ENCODE data around the gene ZCCHC24. TPM values are rescaled to one million over a fixed set of nuclear protein-coding genes. Genes with fewer than 3 reads are reported as not detected.

ZCCHC24 gene
- total RNA-seq, 2 experiments from 2014 or later: 0.52 to 0.73 TPM

DNA sequence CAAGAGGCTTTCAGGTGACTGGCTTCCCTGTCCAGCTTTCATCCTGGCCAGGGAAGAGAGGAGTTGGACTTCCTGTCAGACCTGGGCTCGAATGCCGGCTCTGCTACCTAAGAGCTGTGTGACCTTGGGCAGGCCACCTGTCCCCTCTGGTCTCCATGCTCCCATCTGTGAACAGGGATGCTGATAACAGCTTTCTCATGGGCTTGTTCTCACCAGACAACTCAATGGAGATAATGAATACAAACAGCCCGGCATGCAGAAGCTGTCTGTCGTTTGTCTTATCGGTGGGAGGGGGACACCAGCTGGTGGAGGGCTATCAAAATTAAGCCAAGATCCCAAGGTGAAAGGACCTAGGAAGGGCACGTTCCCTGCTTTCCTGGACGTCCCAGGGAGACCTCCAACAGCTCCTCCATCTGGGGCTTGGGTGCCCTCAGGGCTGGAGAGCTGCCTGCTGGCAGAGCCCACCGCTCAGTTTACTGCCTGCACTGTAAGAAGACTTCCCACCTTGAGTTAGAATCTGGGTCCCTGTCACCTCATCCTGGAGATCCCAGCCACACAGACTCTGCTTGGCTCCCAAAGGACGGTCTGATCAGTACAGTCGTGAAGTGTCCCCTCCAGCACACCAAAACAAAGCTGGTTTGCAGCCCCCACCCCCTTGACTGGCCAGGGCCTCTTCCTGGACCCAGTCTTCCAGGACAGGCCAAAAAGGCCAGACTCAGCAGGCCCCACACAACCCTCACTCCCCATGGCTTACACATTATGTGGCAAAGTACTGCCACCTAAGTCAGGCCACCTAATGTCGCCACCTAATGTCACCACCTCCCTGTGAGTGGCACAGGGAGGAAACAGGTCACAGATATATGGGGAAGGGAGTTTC is 57.2 kb downstream of the ZCCHC24 start:
- H3K4me1 Mint-ChIP-seq: no peaks in the 10 kb centered on the region
- ChIA-PET POLR2A (no interaction called here), CTCF (interaction anchor here (1.0 to 1.6 kb wide), 3 partner anchors 12 to 79 kb away, joined by 3 to 5 read pairs (median 5); no protein-coding TSS in a partner anchor)
- no peaks in the 10 kb centered on the region for H3K36me3 Mint-ChIP-seq (ENCODE audit: low read depth)
- H3K4me3 Mint-ChIP-seq: no peak overlapping the region
- DNase-seq: no peak
- H3K9me3 Mint-ChIP-seq: no peaks in the 10 kb centered on the region
- H3K27ac Mint-ChIP-seq: no peak overlapping the region
- H3K27me3 Mint-ChIP-seq: no peaks in the 10 kb centered on the region

DNA sequence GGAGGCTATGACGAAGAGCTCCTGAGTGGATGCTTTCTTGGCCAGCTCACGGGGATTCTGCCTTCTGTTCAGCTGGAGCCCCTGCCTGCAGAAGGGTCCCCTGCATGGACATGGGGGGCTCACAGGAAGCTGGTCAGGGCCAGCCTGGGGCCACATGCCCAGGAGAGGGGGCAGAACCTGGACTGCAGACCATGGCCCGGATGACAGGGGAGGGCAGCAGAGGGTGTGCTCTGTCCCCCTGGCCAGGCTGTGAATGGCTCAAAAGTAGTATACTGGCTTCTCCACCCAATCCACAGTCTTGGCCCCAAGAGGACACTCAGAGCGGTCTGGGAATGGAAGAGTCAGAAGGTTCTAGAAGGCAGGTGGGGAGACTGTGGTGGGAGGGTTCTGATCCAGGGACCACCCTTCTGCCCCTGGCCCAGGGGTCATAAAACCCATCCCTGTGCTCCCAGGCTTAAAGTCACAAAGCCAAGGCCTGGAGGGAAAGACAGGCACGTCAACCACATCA is 57.9 kb downstream of the ZCCHC24 start:
- POLR2A ChIA-PET: no interaction called here
- Mint-ChIP-seq H3K4me1 (no peaks in the 10 kb centered on the region), H3K9me3 (no peaks in the 10 kb centered on the region)

GRCh38 chr10:79386637-79387465 is 58.6 kb downstream of the ZCCHC24 start:
- no peak overlapping the region for H3K4me3 Mint-ChIP-seq
- no peaks in the 10 kb centered on the region for H3K9me3 Mint-ChIP-seq

More for the DNA sequence above, 57.9 kb downstream of the ZCCHC24 start:
- no peak for DNase-seq
- no peaks in the 10 kb centered on the region for H3K27me3 Mint-ChIP-seq
- CTCF ChIA-PET: interaction anchor here (0.9 to 1.6 kb wide), 4 partner anchors 12 to 80 kb away, joined by 3 to 5 read pairs (median 4); no protein-coding TSS in a partner anchor
- H3K36me3 Mint-ChIP-seq (ENCODE audit: low read depth): no peaks in the 10 kb centered on the region
- H3K27ac Mint-ChIP-seq: no peak overlapping the region
- no peak overlapping the region for H3K4me3 Mint-ChIP-seq

GRCh38 chr10:79385804-79386531 is 59.5 kb downstream of the ZCCHC24 start:
- Mint-ChIP-seq H3K9me3 (no peaks in the 10 kb centered on the region), H3K36me3 (ENCODE audit: low read depth) (no peaks in the 10 kb centered on the region), H3K27me3 (no peaks in the 10 kb centered on the region), H3K27ac (no peak overlapping the region), H3K4me3 (no peak overlapping the region), H3K4me1 (no peaks in the 10 kb centered on the region)
- DNase-seq: no peak
- ChIA-PET POLR2A (no interaction called here), CTCF (no interaction called here)

More at GRCh38 chr10:79386637-79387465, 58.6 kb downstream of the ZCCHC24 start:
- POLR2A ChIA-PET: no interaction called here
- DNase-seq: no peak
- Mint-ChIP-seq H3K36me3 (ENCODE audit: low read depth) (no peaks in the 10 kb centered on the region), H3K27me3 (no peaks in the 10 kb centered on the region), H3K4me1 (no peaks in the 10 kb centered on the region), H3K27ac (no peak overlapping the region)
- CTCF ChIA-PET: interaction anchor here (0.9 to 1.3 kb wide), 2 partner anchors 12 to 36 kb away, joined by 3 to 4 read pairs; no protein-coding TSS in a partner anchor

DNA sequence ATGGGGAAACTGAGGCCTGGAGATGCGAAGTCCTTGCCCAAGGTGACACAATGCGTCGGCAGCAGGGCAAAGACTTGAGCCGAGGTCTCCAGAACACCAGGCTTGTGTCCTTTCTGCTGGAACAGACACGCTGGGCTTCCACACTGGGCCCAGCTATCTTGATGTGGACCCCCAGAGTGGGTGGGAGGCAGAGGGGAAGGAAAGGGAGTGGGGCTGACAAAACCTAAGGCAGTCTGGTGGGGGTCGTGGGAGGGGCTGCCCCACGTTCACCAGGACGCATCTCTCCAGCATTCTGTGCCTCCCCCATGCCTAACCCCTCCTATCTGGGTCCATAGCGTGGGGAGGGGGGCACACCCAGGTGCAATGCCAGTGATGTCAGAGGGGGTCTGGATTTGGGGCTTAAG is 60.0 kb downstream of the ZCCHC24 start:
- ChIA-PET CTCF (interaction anchor here (0.8 kb wide), 1 partner anchor 11 kb away, joined by 6 read pairs; no protein-coding TSS in a partner anchor), POLR2A (no interaction called here)
- Mint-ChIP-seq H3K4me1 (no peaks in the 10 kb centered on the region), H3K36me3 (ENCODE audit: low read depth) (no peaks in the 10 kb centered on the region), H3K4me3 (no peak overlapping the region), H3K9me3 (no peaks in the 10 kb centered on the region), H3K27me3 (no peaks in the 10 kb centered on the region), H3K27ac (no peak overlapping the region)
- no peak for DNase-seq

GRCh38 chr10:79384773-79385391 is 60.5 kb downstream of the ZCCHC24 start:
- ChIA-PET POLR2A (no interaction called here), CTCF (interaction anchor here (0.8 kb wide), 1 partner anchor 10 kb away, joined by 6 read pairs; no protein-coding TSS in a partner anchor)
- Mint-ChIP-seq H3K9me3 (no peaks in the 10 kb centered on the region), H3K36me3 (ENCODE audit: low read depth) (no peaks in the 10 kb centered on the region), H3K27me3 (no peaks in the 10 kb centered on the region), H3K27ac (no peak overlapping the region), H3K4me1 (no peaks in the 10 kb centered on the region), H3K4me3 (no peak overlapping the region)
- DNase-seq: no peak

DNA sequence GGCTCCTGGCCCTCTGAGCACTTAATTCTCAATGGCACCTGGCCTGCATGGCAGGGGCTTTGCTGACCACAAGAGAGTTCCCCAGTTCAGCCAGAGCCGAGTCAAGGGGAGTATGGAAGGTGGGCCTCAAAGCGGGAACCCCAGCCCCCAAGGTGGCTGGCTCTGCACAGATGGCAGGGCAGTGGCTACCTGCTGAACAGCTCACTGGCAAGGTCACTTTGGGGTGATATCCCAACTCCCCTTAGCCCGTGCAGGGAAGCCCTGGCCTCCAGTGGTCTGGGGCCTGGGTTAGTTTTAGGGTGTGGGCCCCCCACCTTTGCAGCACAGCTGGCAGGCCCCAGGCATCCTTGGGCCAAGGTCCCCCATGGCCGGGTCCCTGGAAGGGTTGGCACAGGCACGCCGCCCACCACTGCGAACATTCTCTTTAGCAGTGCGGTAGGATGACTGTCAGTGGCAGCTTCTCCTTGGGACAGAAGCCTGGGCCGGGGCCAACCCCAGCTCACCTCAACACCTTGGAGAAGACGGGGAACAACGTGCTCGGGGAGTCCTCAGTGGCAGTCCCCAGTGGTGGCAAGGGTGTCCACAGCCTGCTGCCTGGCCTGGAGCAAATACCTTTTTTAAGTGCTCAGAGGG is 61.3 kb downstream of the ZCCHC24 start:
- no peaks in the 10 kb centered on the region for H3K4me1 Mint-ChIP-seq
- POLR2A ChIA-PET: no interaction called here
- DNase-seq: no peak
- H3K9me3 Mint-ChIP-seq: no peaks in the 10 kb centered on the region
- H3K27ac Mint-ChIP-seq: no peak overlapping the region
- no peaks in the 10 kb centered on the region for H3K27me3 Mint-ChIP-seq
- no peaks in the 10 kb centered on the region for H3K36me3 Mint-ChIP-seq (ENCODE audit: low read depth)
- H3K4me3 Mint-ChIP-seq: no peak overlapping the region
- CTCF ChIA-PET: no interaction called here

DNA sequence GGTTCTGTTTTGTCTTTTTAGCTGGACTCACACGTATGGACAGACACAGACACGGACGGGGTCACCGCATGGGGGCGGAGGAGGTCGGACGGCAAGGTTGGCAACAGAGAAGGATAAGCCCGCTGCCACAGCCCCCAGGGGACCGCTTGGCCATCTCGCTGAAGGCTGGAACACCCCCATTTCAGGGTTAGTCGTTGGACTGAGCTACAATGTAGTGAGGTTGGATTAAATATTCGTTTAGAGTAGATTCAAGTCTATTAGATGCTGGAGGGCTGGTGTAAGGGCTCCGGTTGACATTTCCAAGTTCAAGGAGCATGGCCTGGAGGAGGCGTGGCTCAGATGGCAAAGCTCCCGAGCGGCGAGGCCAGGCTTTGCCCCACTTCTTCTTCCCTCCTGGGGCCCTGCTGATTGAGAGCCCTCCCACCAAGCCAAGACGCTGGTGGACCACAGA is 62.9 kb downstream of the ZCCHC24 start:
- Mint-ChIP-seq H3K4me1 (no peaks in the 10 kb centered on the region), H3K27me3 (no peaks in the 10 kb centered on the region), H3K9me3 (no peaks in the 10 kb centered on the region), H3K36me3 (ENCODE audit: low read depth) (no peaks in the 10 kb centered on the region), H3K4me3 (no peak overlapping the region), H3K27ac (no peak overlapping the region)
- ChIA-PET CTCF (interaction anchor here (0.8 to 1.3 kb wide), 2 partner anchors 8 to 86 kb away, joined by 3 to 6 read pairs; no protein-coding TSS in a partner anchor), POLR2A (no interaction called here)
- no peak for DNase-seq

DNA sequence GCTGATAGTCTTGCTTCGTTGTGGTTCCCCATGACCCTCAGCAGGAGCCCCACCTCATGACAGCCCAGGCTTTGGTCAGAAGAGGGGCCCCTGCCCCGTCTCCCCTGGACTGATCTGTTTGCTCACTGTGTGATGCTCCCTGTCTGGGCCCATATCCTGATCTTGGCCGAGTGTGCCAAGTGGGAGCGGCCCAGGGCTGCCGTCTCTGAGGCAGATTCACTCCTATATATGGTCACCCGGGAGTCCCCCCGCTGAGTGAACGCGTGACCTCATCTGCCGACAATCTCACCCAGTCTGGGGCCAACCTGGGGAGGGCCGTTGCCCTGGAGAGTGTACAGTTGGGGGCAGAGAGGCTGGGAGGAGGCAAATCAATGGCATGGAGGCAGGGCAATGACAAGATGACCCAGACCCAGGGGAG is 63.6 kb downstream of the ZCCHC24 start:
- no peaks in the 10 kb centered on the region for H3K27me3 Mint-ChIP-seq
- no peak for DNase-seq
- CTCF ChIA-PET: no interaction called here

GRCh38 chr10:79380946-79381721 is 64.3 kb downstream of the ZCCHC24 start:
- no peaks in the 10 kb centered on the region for H3K36me3 Mint-ChIP-seq (ENCODE audit: low read depth)
- no peak overlapping the region for H3K4me3 Mint-ChIP-seq
- POLR2A ChIA-PET: no interaction called here
- H3K4me1 Mint-ChIP-seq: no peaks in the 10 kb centered on the region
- no peaks in the 10 kb centered on the region for H3K9me3 Mint-ChIP-seq
- no peak for DNase-seq
- H3K27me3 Mint-ChIP-seq: no peaks in the 10 kb centered on the region
- no peak overlapping the region for H3K27ac Mint-ChIP-seq
- CTCF ChIA-PET: no interaction called here

More for the DNA sequence above, 63.6 kb downstream of the ZCCHC24 start:
- no peaks in the 10 kb centered on the region for H3K4me1 Mint-ChIP-seq
- no peak overlapping the region for H3K4me3 Mint-ChIP-seq
- POLR2A ChIA-PET: no interaction called here
- no peaks in the 10 kb centered on the region for H3K36me3 Mint-ChIP-seq (ENCODE audit: low read depth)
- no peak overlapping the region for H3K27ac Mint-ChIP-seq
- no peaks in the 10 kb centered on the region for H3K9me3 Mint-ChIP-seq

All from activated CD4-positive, alpha-beta T cell treated with anti-CD3 and anti-CD28 coated beads, Interleukin-2, amount 10 ng/mL, durations not matched to agents 7 days and 5 days (primary cell).